WTC11 (cell line): ENCODE measurements around the gene EMILIN1. TPM values are rescaled to one million over a fixed set of nuclear protein-coding genes. Genes with fewer than 3 reads are reported as not detected.

Experiments used
- ATAC-seq: fragments of 200-7000 bp; cut with Tn5 transposase; 2 replicates; pipeline ENCODE4 v1.10.0; 2021; ENCODE audit warnings: mild to moderate bottlenecking, moderate library complexity
- CTCF ChIA-PET: fragments of 300-600 bp; sonication (Branson Sonifier 250); formaldehyde crosslinking; loops from one replicate; lab custom pipeline; 2021; ENCODE audit warnings: antibody characterized with exemption; lab: Charles Lee
- POLR2A ChIA-PET: fragments of 350-600 bp; sonication (Branson Sonifier 250); formaldehyde crosslinking; loops from one replicate; lab custom pipeline; 2021; ENCODE audit warnings: antibody characterized with exemption; lab: Charles Lee
- DNase-seq: peaks from one replicate; pipeline ENCODE4 v3.0.0; 2021; ENCODE audit warnings: low spot score
- H3K27ac Mint-ChIP-seq: 2 replicates; pipeline ENCODE4 v1.8.0; 2021; ENCODE audit warnings: mixed read lengths
- H3K27me3 Mint-ChIP-seq: 2 replicates; pipeline ENCODE4 v1.8.0; 2021; ENCODE audit warnings: low read depth, mild to moderate bottlenecking, moderate library complexity, mixed read lengths
- H3K36me3 Mint-ChIP-seq: 2 replicates; pipeline ENCODE4 v1.8.0; 2021; ENCODE audit warnings: mixed read lengths
- H3K4me1 Mint-ChIP-seq: 2 replicates; pipeline ENCODE4 v1.8.0; 2022; ENCODE audit warnings: mixed read lengths
- H3K4me3 Mint-ChIP-seq: 2 replicates; pipeline ENCODE4 v1.8.0; 2021; ENCODE audit warnings: mild to moderate bottlenecking, moderate library complexity, mixed read lengths
- H3K9me3 Mint-ChIP-seq: 2 replicates; pipeline ENCODE4 v1.8.0; 2021; ENCODE audit warnings: mixed read lengths
- ELF4 ChIP-seq: sonication (generic); formaldehyde crosslinking; IDR thresholded peaks from 2 replicates; pipeline ENCODE4 v1.8.1; 2022; ENCODE audit warnings: low read depth, mild to moderate bottlenecking, moderate library complexity, missing genetic modification reagents
- EMX1 ChIP-seq: fragments of 250-450 bp; sonication (Bioruptor Pico); IDR thresholded peaks from 2 replicates; pipeline ENCODE4 v1.8.0; 2021; ENCODE audit warnings: mild to moderate bottlenecking
- ERG ChIP-seq: fragments of 250-450 bp; sonication (Bioruptor Pico); IDR thresholded peaks from 2 replicates; pipeline ENCODE4 v1.8.0; 2021; ENCODE audit warnings: mild to moderate bottlenecking
- ESRRA ChIP-seq: sonication (generic); formaldehyde crosslinking; IDR thresholded peaks from 2 replicates; pipeline ENCODE4 v1.8.1; 2022; ENCODE audit warnings: mild to moderate bottlenecking, missing genetic modification reagents, borderline replicate concordance
- ETV6 ChIP-seq: sonication (generic); formaldehyde crosslinking; IDR thresholded peaks from 2 replicates; pipeline ENCODE4 v1.8.1; 2022; ENCODE audit warnings: mild to moderate bottlenecking, missing genetic modification reagents
- FOXK1 ChIP-seq: sonication (generic); formaldehyde crosslinking; IDR thresholded peaks from 2 replicates; pipeline ENCODE4 v1.8.0; 2022; ENCODE audit warnings: mild to moderate bottlenecking, moderate library complexity, missing genetic modification reagents
- GRHL2 ChIP-seq: fragments of 250-450 bp; sonication (Bioruptor Pico); IDR thresholded peaks from 2 replicates; pipeline ENCODE4 v1.8.0; 2022; ENCODE audit warnings: mild to moderate bottlenecking, moderate library complexity; ENCODE audit not compliant: insufficient replicate concordance, severe bottlenecking
- NFATC4 ChIP-seq: fragments of 250-450 bp; sonication (Bioruptor Pico); IDR thresholded peaks from 2 replicates; pipeline ENCODE4 v1.9.0; 2021; ENCODE audit warnings: mild to moderate bottlenecking
- ZBTB21 ChIP-seq: sonication (generic); formaldehyde crosslinking; IDR thresholded peaks from 2 replicates; pipeline ENCODE4 v1.8.1; 2023; ENCODE audit warnings: mild to moderate bottlenecking, missing genetic modification reagents, borderline replicate concordance
- ZNF138 ChIP-seq: sonication (generic); formaldehyde crosslinking; conservative IDR thresholded peaks from 2 replicates; pipeline ENCODE4 v1.8.1; 2022; ENCODE audit warnings: mild to moderate bottlenecking, moderate library complexity, missing genetic modification reagents
- ZNF263 ChIP-seq: sonication (generic); formaldehyde crosslinking; IDR thresholded peaks from 2 replicates; pipeline ENCODE4 v1.8.1; 2022; ENCODE audit warnings: low read depth, mild to moderate bottlenecking, moderate library complexity, missing genetic modification reagents
- ZNF425 ChIP-seq: fragments of 250-450 bp; sonication (Bioruptor Pico); conservative IDR thresholded peaks from 2 replicates; pipeline ENCODE4 v1.9.0; 2021; ENCODE audit warnings: mild to moderate bottlenecking
- total RNA-seq: library from RNA; stranded (reverse); gene quantifications from 3 replicates; pipeline ENCODE4 v1.2.3, GENCODE V29; 2021
- TF ChIP-seq, protein P1 (sequence below): sonication (generic); formaldehyde crosslinking; IDR thresholded peaks from 2 replicates; pipeline ENCODE4 v1.8.0; 2022; ENCODE audit warnings: mild to moderate bottlenecking, missing genetic modification reagents
- TF ChIP-seq, protein P2 (sequence below): fragments of 200-600 bp; IDR thresholded peaks from 2 replicates; pipeline ENCODE4 v1.8.0; 2022; ENCODE audit warnings: antibody characterized with exemption
- TF ChIP-seq, protein P3 (sequence below): sonication (generic); formaldehyde crosslinking; conservative IDR thresholded peaks from 2 replicates; pipeline ENCODE4 v1.8.1; 2023; ENCODE audit warnings: mild to moderate bottlenecking, low read depth, missing genetic modification reagents, moderate library complexity
- TF ChIP-seq, protein P4 (sequence below): sonication (generic); formaldehyde crosslinking; IDR thresholded peaks from 2 replicates; pipeline ENCODE4 v1.8.0; 2023; ENCODE audit warnings: missing genetic modification reagents, mild to moderate bottlenecking, borderline replicate concordance
- TF ChIP-seq, protein P5 (sequence below): sonication (generic); formaldehyde crosslinking; IDR thresholded peaks from 2 replicates; pipeline ENCODE4 v1.8.1; 2022; ENCODE audit warnings: low read depth, missing genetic modification reagents, borderline replicate concordance
- TF ChIP-seq, protein P6 (sequence below): sonication (generic); formaldehyde crosslinking; IDR thresholded peaks from 2 replicates; pipeline ENCODE4 v1.8.1; 2022; ENCODE audit warnings: missing genetic modification reagents, borderline replicate concordance

Gene EMILIN1
- total RNA-seq, 1 experiment from 2014 or later: 3.5 TPM

GRCh38 chr2:27029051-27029450 lies 49.4 kb upstream of the EMILIN1 start:
- no peak for DNase-seq
- POLR2A ChIA-PET: no interaction called here
- H3K4me1 Mint-ChIP-seq: peaks cover 15% of the 10 kb centered on the region
- no peaks in the 10 kb centered on the region for H3K27me3 Mint-ChIP-seq
- H3K9me3 Mint-ChIP-seq: no peaks in the 10 kb centered on the region
- peaks cover 7% of the 10 kb centered on the region; the same call in 1 of the 2 replicates for H3K36me3 Mint-ChIP-seq
- CTCF ChIA-PET: interaction anchor here (4.8 kb wide), 1 partner anchor 13 kb away, joined by 47 read pairs; no protein-coding TSS in a partner anchor
- TF ChIP-seq ERG (CRISPR knock-in tag) (no peak), ZNF263 (CRISPR knock-in tag) (no peak), ZNF425 (CRISPR knock-in tag) (no peak), FOXK1 (no peak), ZBTB21 (no peak), NFATC4 (no peak), ZNF138 (no peak), ETV6 (CRISPR knock-in tag) (no peak), ELF4 (CRISPR knock-in tag) (no peak), ESRRA (CRISPR knock-in tag) (no peak), GRHL2 (CRISPR knock-in tag) (no peak), EMX1 (CRISPR knock-in tag) (no peak)
- TF ChIP-seq, protein P1, sequence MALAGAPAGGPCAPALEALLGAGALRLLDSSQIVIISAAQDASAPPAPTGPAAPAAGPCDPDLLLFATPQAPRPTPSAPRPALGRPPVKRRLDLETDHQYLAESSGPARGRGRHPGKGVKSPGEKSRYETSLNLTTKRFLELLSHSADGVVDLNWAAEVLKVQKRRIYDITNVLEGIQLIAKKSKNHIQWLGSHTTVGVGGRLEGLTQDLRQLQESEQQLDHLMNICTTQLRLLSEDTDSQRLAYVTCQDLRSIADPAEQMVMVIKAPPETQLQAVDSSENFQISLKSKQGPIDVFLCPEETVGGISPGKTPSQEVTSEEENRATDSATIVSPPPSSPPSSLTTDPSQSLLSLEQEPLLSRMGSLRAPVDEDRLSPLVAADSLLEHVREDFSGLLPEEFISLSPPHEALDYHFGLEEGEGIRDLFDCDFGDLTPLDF (CRISPR knock-in tag): no peak
- TF ChIP-seq, protein P2, sequence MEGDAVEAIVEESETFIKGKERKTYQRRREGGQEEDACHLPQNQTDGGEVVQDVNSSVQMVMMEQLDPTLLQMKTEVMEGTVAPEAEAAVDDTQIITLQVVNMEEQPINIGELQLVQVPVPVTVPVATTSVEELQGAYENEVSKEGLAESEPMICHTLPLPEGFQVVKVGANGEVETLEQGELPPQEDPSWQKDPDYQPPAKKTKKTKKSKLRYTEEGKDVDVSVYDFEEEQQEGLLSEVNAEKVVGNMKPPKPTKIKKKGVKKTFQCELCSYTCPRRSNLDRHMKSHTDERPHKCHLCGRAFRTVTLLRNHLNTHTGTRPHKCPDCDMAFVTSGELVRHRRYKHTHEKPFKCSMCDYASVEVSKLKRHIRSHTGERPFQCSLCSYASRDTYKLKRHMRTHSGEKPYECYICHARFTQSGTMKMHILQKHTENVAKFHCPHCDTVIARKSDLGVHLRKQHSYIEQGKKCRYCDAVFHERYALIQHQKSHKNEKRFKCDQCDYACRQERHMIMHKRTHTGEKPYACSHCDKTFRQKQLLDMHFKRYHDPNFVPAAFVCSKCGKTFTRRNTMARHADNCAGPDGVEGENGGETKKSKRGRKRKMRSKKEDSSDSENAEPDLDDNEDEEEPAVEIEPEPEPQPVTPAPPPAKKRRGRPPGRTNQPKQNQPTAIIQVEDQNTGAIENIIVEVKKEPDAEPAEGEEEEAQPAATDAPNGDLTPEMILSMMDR: no peak
- TF ChIP-seq, protein P3, sequence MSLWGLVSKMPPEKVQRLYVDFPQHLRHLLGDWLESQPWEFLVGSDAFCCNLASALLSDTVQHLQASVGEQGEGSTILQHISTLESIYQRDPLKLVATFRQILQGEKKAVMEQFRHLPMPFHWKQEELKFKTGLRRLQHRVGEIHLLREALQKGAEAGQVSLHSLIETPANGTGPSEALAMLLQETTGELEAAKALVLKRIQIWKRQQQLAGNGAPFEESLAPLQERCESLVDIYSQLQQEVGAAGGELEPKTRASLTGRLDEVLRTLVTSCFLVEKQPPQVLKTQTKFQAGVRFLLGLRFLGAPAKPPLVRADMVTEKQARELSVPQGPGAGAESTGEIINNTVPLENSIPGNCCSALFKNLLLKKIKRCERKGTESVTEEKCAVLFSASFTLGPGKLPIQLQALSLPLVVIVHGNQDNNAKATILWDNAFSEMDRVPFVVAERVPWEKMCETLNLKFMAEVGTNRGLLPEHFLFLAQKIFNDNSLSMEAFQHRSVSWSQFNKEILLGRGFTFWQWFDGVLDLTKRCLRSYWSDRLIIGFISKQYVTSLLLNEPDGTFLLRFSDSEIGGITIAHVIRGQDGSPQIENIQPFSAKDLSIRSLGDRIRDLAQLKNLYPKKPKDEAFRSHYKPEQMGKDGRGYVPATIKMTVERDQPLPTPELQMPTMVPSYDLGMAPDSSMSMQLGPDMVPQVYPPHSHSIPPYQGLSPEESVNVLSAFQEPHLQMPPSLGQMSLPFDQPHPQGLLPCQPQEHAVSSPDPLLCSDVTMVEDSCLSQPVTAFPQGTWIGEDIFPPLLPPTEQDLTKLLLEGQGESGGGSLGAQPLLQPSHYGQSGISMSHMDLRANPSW (CRISPR knock-in tag): no peak
- TF ChIP-seq, protein P4, sequence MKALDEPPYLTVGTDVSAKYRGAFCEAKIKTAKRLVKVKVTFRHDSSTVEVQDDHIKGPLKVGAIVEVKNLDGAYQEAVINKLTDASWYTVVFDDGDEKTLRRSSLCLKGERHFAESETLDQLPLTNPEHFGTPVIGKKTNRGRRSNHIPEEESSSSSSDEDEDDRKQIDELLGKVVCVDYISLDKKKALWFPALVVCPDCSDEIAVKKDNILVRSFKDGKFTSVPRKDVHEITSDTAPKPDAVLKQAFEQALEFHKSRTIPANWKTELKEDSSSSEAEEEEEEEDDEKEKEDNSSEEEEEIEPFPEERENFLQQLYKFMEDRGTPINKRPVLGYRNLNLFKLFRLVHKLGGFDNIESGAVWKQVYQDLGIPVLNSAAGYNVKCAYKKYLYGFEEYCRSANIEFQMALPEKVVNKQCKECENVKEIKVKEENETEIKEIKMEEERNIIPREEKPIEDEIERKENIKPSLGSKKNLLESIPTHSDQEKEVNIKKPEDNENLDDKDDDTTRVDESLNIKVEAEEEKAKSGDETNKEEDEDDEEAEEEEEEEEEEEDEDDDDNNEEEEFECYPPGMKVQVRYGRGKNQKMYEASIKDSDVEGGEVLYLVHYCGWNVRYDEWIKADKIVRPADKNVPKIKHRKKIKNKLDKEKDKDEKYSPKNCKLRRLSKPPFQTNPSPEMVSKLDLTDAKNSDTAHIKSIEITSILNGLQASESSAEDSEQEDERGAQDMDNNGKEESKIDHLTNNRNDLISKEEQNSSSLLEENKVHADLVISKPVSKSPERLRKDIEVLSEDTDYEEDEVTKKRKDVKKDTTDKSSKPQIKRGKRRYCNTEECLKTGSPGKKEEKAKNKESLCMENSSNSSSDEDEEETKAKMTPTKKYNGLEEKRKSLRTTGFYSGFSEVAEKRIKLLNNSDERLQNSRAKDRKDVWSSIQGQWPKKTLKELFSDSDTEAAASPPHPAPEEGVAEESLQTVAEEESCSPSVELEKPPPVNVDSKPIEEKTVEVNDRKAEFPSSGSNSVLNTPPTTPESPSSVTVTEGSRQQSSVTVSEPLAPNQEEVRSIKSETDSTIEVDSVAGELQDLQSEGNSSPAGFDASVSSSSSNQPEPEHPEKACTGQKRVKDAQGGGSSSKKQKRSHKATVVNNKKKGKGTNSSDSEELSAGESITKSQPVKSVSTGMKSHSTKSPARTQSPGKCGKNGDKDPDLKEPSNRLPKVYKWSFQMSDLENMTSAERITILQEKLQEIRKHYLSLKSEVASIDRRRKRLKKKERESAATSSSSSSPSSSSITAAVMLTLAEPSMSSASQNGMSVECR (CRISPR knock-in tag): no peak
- TF ChIP-seq, protein P5, sequence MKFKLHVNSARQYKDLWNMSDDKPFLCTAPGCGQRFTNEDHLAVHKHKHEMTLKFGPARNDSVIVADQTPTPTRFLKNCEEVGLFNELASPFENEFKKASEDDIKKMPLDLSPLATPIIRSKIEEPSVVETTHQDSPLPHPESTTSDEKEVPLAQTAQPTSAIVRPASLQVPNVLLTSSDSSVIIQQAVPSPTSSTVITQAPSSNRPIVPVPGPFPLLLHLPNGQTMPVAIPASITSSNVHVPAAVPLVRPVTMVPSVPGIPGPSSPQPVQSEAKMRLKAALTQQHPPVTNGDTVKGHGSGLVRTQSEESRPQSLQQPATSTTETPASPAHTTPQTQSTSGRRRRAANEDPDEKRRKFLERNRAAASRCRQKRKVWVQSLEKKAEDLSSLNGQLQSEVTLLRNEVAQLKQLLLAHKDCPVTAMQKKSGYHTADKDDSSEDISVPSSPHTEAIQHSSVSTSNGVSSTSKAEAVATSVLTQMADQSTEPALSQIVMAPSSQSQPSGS (CRISPR knock-in tag): no peak
- TF ChIP-seq, protein P6, sequence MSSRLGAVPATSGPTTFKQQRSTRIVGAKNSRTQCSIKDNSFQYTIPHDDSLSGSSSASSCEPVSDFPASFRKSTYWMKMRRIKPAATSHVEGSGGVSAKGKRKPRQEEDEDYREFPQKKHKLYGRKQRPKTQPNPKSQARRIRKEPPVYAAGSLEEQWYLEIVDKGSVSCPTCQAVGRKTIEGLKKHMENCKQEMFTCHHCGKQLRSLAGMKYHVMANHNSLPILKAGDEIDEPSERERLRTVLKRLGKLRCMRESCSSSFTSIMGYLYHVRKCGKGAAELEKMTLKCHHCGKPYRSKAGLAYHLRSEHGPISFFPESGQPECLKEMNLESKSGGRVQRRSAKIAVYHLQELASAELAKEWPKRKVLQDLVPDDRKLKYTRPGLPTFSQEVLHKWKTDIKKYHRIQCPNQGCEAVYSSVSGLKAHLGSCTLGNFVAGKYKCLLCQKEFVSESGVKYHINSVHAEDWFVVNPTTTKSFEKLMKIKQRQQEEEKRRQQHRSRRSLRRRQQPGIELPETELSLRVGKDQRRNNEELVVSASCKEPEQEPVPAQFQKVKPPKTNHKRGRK (CRISPR knock-in tag): no peak
- H3K27ac Mint-ChIP-seq: no peak overlapping the region
- ATAC-seq: no peak
- H3K4me3 Mint-ChIP-seq: no peak overlapping the region
